Hepatocyte (in vitro differentiated cells): Measurements from ENCODE around the gene ZFX.
"Not testable (repeated sequence)": the region's sequence is repeated elsewhere in the genome, so short reads cannot be mapped to it uniquely, and the experiment has no call there.

ENCODE experiments used
- CTCF ChIP-seq: fragments of 200-600 bp; sonication (generic); IDR thresholded peaks from 2 replicates; pipeline ENCODE4 v1.5.1; 2016; ENCODE audit warnings: antibody characterized with exemption, mild to moderate bottlenecking; ENCODE audit not compliant: poor library complexity
- EZH2phosphoT487 ChIP-seq: fragments of 200-600 bp; sonication (generic); IDR thresholded peaks from one replicate; pipeline ENCODE4 v1.6.1; 2018; ENCODE audit warnings: antibody characterized with exemption, mild to moderate bottlenecking, low read depth, moderate library complexity; ENCODE audit not compliant: unreplicated experiment, severe bottlenecking

- TF ChIP-seq CTCF, EZH2phosphoT487: not testable (repeated sequence)
Observed at GRCh38 chrX:24155747-24156146, 6.2 kb downstream of the ZFX start.
